ENCODE data around the gene CPNE8.

The CPNE8 gene

DNA sequence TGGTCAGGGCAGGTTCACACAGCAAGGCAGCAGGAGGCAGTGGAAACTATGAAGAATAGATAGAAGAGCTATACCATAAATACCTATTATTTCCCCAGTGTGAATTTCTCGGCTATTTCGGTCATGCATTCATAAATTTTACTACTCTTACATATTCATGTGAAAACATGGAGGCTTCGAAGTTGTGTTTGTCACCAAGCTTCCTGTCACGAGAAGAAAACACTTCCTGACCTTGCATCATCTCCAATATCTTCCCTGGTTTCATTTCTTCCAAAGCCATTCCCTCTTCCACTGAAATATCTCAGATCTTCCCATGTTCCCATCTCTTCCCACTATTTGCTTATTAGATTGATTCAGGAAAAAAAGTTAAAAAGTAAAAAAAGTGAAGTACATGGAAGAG is 80.4 kb downstream of the CPNE8 start:
- Mint-ChIP-seq H3K36me3 (peaks cover 2 to 17% of the 10 kb centered on the region in 2 donors), H3K27ac (no peak overlapping the region), H3K27me3 (no peaks in the 10 kb centered on the region), H3K9me3 (peaks cover 0 to 1% of the 10 kb centered on the region in 2 donors), H3K4me1 (no peaks in the 10 kb centered on the region), H3K4me3 (no peak overlapping the region)
- DNase-seq, result no peak
- ATAC-seq (replicated peaks), result no peak

DNA sequence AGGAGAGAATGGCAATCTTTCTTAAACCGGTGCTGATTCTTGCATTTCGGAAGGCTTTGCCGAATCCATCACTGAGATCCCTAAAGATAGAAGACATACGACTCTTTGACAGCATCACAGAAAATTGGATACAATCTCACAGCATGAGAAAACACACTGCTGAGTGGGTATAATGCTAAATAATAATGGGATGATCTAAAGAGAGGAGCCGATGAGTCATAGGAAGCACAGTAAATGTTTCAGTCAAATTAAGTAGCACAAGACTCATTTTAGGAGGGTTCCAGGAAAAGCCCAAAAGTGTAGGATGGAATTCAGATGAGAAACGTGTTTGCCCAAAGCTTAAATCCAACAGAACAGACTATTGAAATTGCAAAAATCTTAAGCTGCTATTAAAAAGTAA is 81.7 kb downstream of the CPNE8 start:
- Mint-ChIP-seq H3K27me3 (no peaks in the 10 kb centered on the region), H3K9me3 (peaks cover 0 to 1% of the 10 kb centered on the region in 2 donors), H3K36me3 (peaks cover 2 to 17% of the 10 kb centered on the region in 2 donors), H3K27ac (no peak overlapping the region), H3K4me3 (no peak overlapping the region), H3K4me1 (no peaks in the 10 kb centered on the region)
- ATAC-seq (replicated peaks) (no peak), DNase-seq (no peak)

DNA sequence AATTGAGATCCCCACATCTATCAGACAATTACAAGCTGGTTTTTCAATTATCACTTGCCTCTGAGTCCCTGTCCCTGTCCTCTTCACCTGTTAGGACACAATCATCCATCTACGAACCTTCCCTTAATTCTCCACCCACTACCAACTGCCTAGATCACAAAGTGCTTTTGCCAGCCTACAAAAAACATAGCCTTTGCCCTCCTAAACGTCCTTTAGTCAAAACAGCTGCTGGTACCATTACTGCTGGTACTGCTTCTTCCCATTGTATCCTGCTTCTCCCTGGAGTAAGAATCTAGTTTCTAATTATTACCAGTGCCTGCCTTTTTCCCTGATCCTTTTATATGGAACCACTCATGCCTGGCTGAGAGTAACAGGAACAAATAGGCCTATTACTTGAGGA is 82.1 kb downstream of the CPNE8 start:
- H3K27me3 Mint-ChIP-seq, result no peaks in the 10 kb centered on the region
- DNase-seq (no peak), ATAC-seq (replicated peaks) (no peak)
- H3K36me3 Mint-ChIP-seq, result peaks cover 2 to 17% of the 10 kb centered on the region in 2 donors
- H3K4me3 Mint-ChIP-seq, result no peak overlapping the region
- no peaks in the 10 kb centered on the region for H3K4me1 Mint-ChIP-seq
- peaks cover 0 to 1% of the 10 kb centered on the region in 2 donors for H3K9me3 Mint-ChIP-seq
- H3K27ac Mint-ChIP-seq, result no peak overlapping the region

DNA sequence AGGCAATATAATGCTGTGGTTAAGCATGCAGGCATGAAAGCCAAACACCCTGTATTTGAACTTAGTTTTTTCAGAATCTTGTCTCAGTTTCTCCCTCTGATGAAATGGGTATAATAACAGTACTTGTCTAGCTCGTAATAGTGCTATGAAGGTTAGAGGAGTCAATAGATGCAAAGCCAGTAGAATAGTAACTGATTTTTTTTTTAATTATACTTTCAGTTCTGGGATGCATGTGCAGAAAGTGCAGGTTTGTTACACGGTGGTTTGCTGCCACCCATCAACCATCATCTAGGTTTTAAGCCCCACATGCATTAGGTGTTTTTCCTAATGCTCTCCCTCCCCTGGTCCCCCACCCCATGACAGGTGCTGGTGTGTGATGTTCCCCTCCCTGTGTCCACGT is 87.4 kb downstream of the CPNE8 start:
- H3K4me3 Mint-ChIP-seq, result no peak overlapping the region
- DNase-seq (no peak), ATAC-seq (replicated peaks) (no peak)
- H3K27me3 Mint-ChIP-seq, result no peaks in the 10 kb centered on the region
- H3K9me3 Mint-ChIP-seq, result no peaks in the 10 kb centered on the region
- peaks cover 0 to 7% of the 10 kb centered on the region in 2 donors for H3K36me3 Mint-ChIP-seq
- peaks cover 5 to 11% of the 10 kb centered on the region in 2 donors for H3K4me1 Mint-ChIP-seq
- no peak overlapping the region for H3K27ac Mint-ChIP-seq

DNA sequence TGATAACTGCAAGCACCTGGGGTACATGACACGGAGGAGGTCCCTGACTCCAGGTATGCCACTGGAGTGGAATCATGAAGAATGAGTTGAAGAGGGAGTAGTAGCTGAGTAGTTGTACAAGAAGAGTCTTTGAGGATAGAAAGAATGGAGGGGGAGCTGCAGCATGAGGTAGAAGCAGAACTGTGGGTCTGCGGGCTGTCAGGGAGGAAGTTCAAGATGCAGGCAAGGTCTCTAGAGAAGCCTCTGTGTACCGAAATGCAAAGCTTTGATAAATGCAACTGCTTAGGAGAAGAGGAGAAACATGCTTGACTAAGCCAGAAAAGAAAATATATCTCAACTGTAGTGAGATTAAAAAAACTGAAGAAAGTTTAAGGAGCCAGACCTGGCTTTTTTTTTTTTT is 91.5 kb downstream of the CPNE8 start:
- Mint-ChIP-seq H3K4me1 (peaks cover 5 to 11% of the 10 kb centered on the region in 2 donors), H3K36me3 (peaks cover 9 to 22% of the 10 kb centered on the region in 2 donors), H3K27ac (no peak overlapping the region), H3K9me3 (peaks cover 6 to 8% of the 10 kb centered on the region in 2 donors), H3K27me3 (no peaks in the 10 kb centered on the region), H3K4me3 (no peak overlapping the region)
- DNase-seq, result no peak
- ATAC-seq (replicated peaks), result peak in 1 of 2 donors; percentile 68

DNA sequence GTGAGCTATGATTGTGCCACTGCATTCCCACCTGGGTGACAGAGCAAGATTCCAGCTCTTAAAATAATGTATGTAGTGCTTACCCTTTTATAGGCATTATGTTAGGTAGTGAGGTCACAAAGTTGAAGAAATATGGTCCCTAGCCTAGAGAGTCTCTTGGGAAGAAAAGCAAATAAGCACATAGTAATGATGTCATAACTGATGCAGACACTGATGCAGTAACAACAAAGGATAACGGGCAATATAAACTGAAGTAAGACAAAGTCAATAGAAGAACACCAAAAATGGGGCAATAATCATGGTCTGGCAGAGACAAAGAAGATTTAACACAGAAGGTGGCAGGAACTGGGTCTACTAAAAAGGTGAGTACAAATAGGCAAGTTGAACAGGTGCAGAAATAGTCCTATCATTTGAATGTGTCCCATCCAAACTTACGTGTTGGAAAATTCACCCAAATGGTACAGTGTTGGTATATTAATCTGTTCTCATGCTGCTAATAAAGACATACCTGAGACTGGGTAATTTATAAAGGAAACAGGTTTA is 93.5 kb downstream of the CPNE8 start:
- no peak for DNase-seq
- Mint-ChIP-seq H3K27ac (no peak overlapping the region), H3K9me3 (peaks cover 6 to 9% of the 10 kb centered on the region in 2 donors), H3K36me3 (peaks cover 11 to 22% of the 10 kb centered on the region in 2 donors), H3K4me1 (peaks cover 5 to 11% of the 10 kb centered on the region in 2 donors), H3K27me3 (no peaks in the 10 kb centered on the region), H3K4me3 (no peak overlapping the region)
- ATAC-seq (replicated peaks), result no peak

DNA sequence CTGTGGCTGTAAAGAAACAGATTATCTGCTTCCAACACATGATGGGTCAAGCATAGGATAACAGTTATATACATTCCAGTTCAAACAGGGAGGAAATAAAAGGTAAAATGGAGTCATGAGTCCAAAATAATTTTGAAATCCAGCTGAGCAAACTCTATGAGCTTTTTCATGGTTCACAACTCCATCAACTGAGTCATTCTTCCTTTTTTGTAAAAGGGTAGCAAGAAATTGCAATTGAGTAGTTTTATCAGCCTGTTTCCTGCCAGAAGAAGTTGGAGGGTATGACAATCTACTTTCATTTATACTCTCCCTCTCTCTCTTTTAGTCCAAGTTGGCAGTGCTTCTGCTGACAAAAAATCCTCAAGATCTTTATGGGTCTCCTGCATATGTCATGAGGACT is 95.6 kb downstream of the CPNE8 start:
- no peak for ATAC-seq (replicated peaks)
- no peak overlapping the region for H3K4me3 Mint-ChIP-seq
- DNase-seq, result no peak
- H3K36me3 Mint-ChIP-seq, result peaks cover 11 to 22% of the 10 kb centered on the region in 2 donors
- H3K27ac Mint-ChIP-seq, result no peak overlapping the region
- H3K9me3 Mint-ChIP-seq, result peaks cover 6 to 9% of the 10 kb centered on the region in 2 donors
- H3K4me1 Mint-ChIP-seq, result peaks cover 3 to 7% of the 10 kb centered on the region in 2 donors
- H3K27me3 Mint-ChIP-seq, result no peaks in the 10 kb centered on the region

DNA sequence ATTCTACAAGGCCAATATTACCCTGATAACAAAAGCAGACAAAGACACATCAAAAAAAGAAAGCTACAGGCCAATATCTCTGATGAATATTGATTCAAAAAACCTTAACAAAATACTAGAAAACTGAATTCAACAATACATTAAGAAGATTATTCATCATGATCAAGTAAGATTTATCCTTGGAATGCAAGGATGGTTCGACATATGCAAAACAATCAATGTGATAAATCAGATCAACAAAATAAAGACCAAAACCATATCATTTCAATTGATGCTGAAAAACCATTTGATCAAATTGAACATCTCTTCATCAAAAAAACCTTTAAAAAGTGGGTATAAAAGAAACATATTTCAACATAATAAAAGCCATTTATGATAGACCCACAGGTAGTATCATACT is 117.3 kb downstream of the CPNE8 start:
- no peaks in the 10 kb centered on the region for H3K4me1 Mint-ChIP-seq
- H3K9me3 Mint-ChIP-seq, result peaks cover 17 to 23% of the 10 kb centered on the region in 2 donors

DNA sequence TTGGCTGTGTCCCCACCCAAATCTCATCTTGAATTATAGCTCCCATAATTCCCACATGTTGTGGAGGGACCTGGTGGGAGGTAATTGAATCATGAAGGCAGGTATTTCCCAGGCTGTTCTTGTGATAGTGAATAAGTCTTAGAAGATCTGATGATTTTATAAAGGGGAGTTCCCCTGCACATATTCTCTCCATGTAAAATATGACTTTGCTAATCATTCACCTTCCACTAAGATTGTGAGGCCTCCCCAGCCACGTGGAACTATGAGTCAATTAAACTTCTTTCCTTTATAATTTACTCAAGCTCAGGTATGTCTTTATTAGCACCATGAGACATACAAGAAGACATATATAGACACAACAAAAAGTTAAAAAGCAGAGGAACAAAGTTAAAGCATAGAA is 120.0 kb downstream of the CPNE8 start:
- peaks cover 13 to 42% of the 10 kb centered on the region in 2 donors for H3K36me3 Mint-ChIP-seq
- no peaks in the 10 kb centered on the region for H3K27me3 Mint-ChIP-seq
- H3K9me3 Mint-ChIP-seq, result peaks cover 17 to 20% of the 10 kb centered on the region in 2 donors
- H3K4me3 Mint-ChIP-seq, result no peak overlapping the region
- no peaks in the 10 kb centered on the region for H3K4me1 Mint-ChIP-seq
- no peak for ATAC-seq (replicated peaks)
- DNase-seq, result no peak
- H3K27ac Mint-ChIP-seq, result no peak overlapping the region

More for the DNA sequence above, 117.3 kb downstream of the CPNE8 start:
- no peak for DNase-seq
- no peaks in the 10 kb centered on the region for H3K27me3 Mint-ChIP-seq
- peaks cover 11 to 46% of the 10 kb centered on the region in 2 donors for H3K36me3 Mint-ChIP-seq
- no peak for ATAC-seq (replicated peaks)
- no peak overlapping the region for H3K27ac Mint-ChIP-seq
- H3K4me3 Mint-ChIP-seq, result no peak overlapping the region

DNA sequence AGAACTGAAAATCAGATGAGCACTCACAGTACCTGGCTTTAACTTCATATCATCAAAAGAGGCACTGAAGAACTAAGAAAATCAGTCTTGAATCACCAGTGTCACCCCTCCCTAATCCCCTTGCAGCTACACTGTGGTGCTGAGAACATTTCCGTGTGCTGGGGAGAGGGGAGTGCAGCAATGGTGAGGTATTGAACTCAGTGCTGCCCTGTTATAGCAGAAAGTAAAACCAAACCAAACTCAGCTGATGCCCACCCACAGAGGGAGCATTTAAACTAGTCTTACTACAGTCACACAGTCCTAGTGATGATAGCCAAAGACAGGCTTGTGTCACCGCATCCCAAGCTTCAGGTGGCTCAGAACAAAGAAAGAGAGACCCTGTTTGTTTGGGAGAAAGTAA is 122.1 kb downstream of the CPNE8 start:
- H3K36me3 Mint-ChIP-seq, result peaks cover 17 to 35% of the 10 kb centered on the region in 2 donors
- H3K4me1 Mint-ChIP-seq, result no peaks in the 10 kb centered on the region
- ATAC-seq (replicated peaks) (no peak), DNase-seq (no peak)
- H3K27me3 Mint-ChIP-seq, result no peaks in the 10 kb centered on the region
- no peak overlapping the region for H3K27ac Mint-ChIP-seq
- no peak overlapping the region for H3K4me3 Mint-ChIP-seq
- peaks cover 12 to 22% of the 10 kb centered on the region in 2 donors for H3K9me3 Mint-ChIP-seq

DNA sequence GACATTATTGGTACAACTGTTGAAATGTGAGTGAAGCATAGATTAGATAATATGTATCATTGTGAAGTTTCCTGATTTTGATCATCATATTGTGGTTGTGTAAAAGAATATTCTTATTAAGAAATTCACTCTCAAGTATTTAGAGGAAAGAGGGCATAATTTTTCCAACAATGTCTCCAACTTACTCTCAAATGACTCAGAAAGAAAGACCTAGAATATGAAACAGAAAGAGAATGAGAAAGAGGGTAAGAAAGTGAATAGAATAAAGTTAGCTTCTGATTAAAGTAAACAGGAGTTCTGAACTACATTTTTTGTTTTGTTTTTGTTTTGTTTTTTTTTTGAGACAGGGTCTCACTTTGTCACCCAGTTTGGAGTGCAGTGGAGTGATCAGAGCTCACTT is 123.0 kb downstream of the CPNE8 start:
- DNase-seq (no peak), ATAC-seq (replicated peaks) (no peak)
- no peak overlapping the region for H3K27ac Mint-ChIP-seq
- no peaks in the 10 kb centered on the region for H3K4me1 Mint-ChIP-seq
- no peak overlapping the region for H3K4me3 Mint-ChIP-seq
- no peaks in the 10 kb centered on the region for H3K27me3 Mint-ChIP-seq
- H3K9me3 Mint-ChIP-seq, result peaks cover 11 to 19% of the 10 kb centered on the region in 2 donors
- peaks cover 13 to 29% of the 10 kb centered on the region in 2 donors for H3K36me3 Mint-ChIP-seq

DNA sequence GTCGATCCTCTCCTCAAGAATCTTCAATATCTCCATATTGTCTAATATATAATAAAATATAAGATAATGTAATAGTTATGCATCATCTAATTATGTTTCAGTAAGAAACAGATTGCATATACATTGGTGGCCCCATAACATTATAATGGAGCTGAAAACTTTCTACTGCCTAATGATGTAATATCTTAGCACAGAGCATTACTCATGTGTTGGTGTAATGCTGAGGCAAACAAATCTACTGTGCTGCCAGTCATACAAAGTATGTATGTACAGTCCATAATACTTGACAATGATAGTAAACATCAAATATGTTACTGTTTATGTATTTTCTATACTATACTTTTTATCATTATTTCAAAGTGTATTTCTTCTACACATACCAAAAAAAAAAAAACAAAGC is 128.7 kb downstream of the CPNE8 start:
- Mint-ChIP-seq H3K4me1 (peaks cover 4 to 11% of the 10 kb centered on the region in 2 donors), H3K9me3 (peaks cover 8% of the 10 kb centered on the region in 2 donors), H3K27ac (no peak overlapping the region), H3K36me3 (peaks cover 8 to 10% of the 10 kb centered on the region in 2 donors), H3K27me3 (no peaks in the 10 kb centered on the region), H3K4me3 (no peak overlapping the region)
- DNase-seq, result no peak
- ATAC-seq (replicated peaks), result no peak

DNA sequence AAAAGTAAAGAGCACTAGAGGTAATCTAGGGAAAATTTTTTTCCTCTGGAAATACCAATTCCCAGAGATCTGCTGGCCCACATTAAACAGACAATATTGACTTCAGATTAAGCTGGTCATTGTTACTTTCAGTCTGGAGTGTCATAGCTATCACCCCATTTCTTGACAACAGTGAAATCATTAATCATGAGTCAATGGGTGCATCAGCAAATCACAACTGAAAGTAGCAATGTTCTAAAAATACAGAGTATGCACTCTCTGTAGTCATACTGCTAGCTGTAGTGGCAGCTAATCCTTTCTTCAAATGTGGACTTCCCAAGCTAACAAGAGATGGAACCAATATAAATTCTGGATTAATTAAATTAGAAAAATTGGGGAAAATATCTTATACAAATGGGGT is 129.9 kb downstream of the CPNE8 start:
- no peak for DNase-seq
- Mint-ChIP-seq H3K4me3 (no peak overlapping the region), H3K27me3 (no peaks in the 10 kb centered on the region), H3K9me3 (peaks cover 7% of the 10 kb centered on the region in 2 donors), H3K4me1 (peaks cover 5 to 14% of the 10 kb centered on the region in 2 donors), H3K36me3 (peaks cover 6% of the 10 kb centered on the region in 2 donors), H3K27ac (no peak overlapping the region)
- peak; percentile 74 to 83 for ATAC-seq (replicated peaks)

DNA sequence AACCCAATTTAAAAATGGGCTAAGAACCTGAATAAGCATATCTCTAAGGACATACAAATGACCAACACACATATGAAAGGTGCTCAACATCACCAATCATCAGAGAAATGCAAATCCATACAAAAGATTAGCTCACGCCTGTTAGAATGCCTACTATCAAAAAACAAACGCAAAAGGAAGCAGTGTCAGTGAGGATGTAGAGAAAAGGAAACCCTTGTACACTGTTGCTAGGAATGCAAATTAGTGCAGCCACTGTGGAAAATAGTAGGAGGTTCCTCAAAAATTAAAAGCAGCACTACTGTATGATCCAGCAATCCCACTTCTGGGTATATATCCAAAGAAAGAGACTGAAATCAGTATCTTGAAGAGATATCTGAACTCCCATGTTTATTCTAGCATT is 133.0 kb downstream of the CPNE8 start:
- H3K27ac Mint-ChIP-seq, result no peak overlapping the region
- no peaks in the 10 kb centered on the region for H3K27me3 Mint-ChIP-seq
- H3K9me3 Mint-ChIP-seq, result no peaks in the 10 kb centered on the region
- H3K4me1 Mint-ChIP-seq, result peaks cover 5 to 14% of the 10 kb centered on the region in 2 donors
- no peak overlapping the region for H3K4me3 Mint-ChIP-seq
- ATAC-seq (replicated peaks), result no peak
- H3K36me3 Mint-ChIP-seq, result no peaks in the 10 kb centered on the region
- no peak for DNase-seq

DNA sequence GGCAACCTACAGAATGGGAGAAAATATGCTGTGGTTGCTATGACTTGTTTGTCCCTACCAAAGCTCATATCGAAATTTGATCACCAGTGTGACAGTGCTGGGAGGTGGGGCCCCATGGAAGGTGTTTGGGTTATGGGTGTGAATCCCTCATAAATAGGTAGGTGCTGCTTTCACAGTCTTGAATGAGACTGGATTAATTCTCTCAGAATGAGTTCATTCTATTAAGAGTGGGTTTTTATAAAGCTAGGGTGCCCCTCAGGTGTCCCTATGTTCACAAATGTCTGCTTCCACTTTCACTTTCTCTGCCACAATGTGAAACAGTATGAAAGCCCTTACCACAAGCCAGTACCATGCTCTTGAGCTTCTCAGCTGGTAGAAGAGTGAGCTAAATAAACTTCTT is 133.5 kb downstream of the CPNE8 start:
- H3K4me1 Mint-ChIP-seq, result peaks cover 5 to 14% of the 10 kb centered on the region in 2 donors
- ATAC-seq (replicated peaks) (peak; percentile 89 to 91), DNase-seq (peak; percentile 0)
- H3K27me3 Mint-ChIP-seq, result no peaks in the 10 kb centered on the region
- no peaks in the 10 kb centered on the region for H3K9me3 Mint-ChIP-seq
- H3K36me3 Mint-ChIP-seq, result no peaks in the 10 kb centered on the region
- peak overlapping the region; percentile 54 to 57 for H3K4me3 Mint-ChIP-seq
- peak overlapping the region; percentile 71 for H3K27ac Mint-ChIP-seq
